ENCODE data around the gene STARD9. TPM values are rescaled to one million over a fixed set of nuclear protein-coding genes. Genes with fewer than 3 reads are reported as not detected.
"Not testable (repeated sequence)": the region's sequence is repeated elsewhere in the genome, so short reads cannot be mapped to it uniquely, and the experiment has no call there.

The STARD9 gene
- total and polyA plus RNA-seq, 2 of the 4 experiments (the other 2 are of a cell fraction): 2.0 to 3.2 TPM

GRCh38 chr15:42595626-42596240 is 20.3 kb downstream of the STARD9 start (continued):
- TF ChIP-seq SMC3 (IDR thresholded peaks at IDR 0.05; ENCODE audit: low read depth, low read length): no peak

- H2BK20ac ChIP-seq (ENCODE audit: low read depth, low read length); H4K8ac ChIP-seq (ENCODE audit: low read depth in 2 of 2, low read length in 2 of 2); ATAC-seq (ENCODE audit: low read depth); H2BK5ac ChIP-seq (ENCODE audit: low read depth, low read length, poor library complexity, severe bottlenecking); H3K14ac ChIP-seq (replicated peaks; ENCODE audit: low read depth, low read length); H3K4me1 ChIP-seq (ENCODE audit: control insufficient read depth, insufficient read depth, low read length); H3K27me3 ChIP-seq (ENCODE audit: control insufficient read depth, insufficient read depth, low read length); H3K36me3 ChIP-seq (ENCODE audit: control insufficient read depth, insufficient read depth, low read length); H3K4me2 ChIP-seq (ENCODE audit: low read depth, low read length); intact Hi-C loops (cut with micrococcal nuclease); H3K23ac ChIP-seq (ENCODE audit: low read depth, low read length); BruUV-seq (replicated peaks); H3K9me1 ChIP-seq (ENCODE audit: insufficient read depth, low read length); H4K91ac ChIP-seq (ENCODE audit: insufficient read depth, low read depth, low read length); H2AK9ac ChIP-seq (replicated peaks; ENCODE audit: low read depth, low read length, poor library complexity); H4K5ac ChIP-seq (ENCODE audit: low read depth, low read length); H4K20me1 ChIP-seq (ENCODE audit: insufficient read depth, low read length); H3K27ac ChIP-seq (ENCODE audit: insufficient read depth, low read length); H2BK15ac ChIP-seq (ENCODE audit: low read depth, low read length); H3K4ac ChIP-seq (ENCODE audit: low read depth, low read length); H3K9ac ChIP-seq (ENCODE audit: low read depth, low read length); H3K18ac ChIP-seq (ENCODE audit: low read depth, low read length); CTCF ChIA-PET; H2BK120ac ChIP-seq (ENCODE audit: low read depth, low read length); H3K4me3 ChIP-seq (ENCODE audit: insufficient read depth, low read depth, low read length); H2AK5ac ChIP-seq (ENCODE audit: low read depth, low read length); in situ Hi-C loops (cut with MboI; ENCODE audit: low sequenced_read_pairs); DNase-seq; H3K56ac ChIP-seq (ENCODE audit: extremely low read depth, insufficient read depth, low read length); H3K9me3 ChIP-seq (ENCODE audit: control insufficient read depth, insufficient read depth, low read length); POLR2A ChIA-PET (ENCODE audit: unreplicated experiment); dilution Hi-C loops (cut with HindIII; ENCODE audit: low sequenced_read_pairs, unreplicated experiment); H2AFZ ChIP-seq (replicated peaks; ENCODE audit: low read length, poor library complexity): not testable (repeated sequence)
- H3K79me1 ChIP-seq (ENCODE audit: low read depth in 1 of 2, low read length in 2 of 2): peaks cover 17 to 20% of the 10 kb centered on the region in 2 experiments; a peak in 3 of 4 replicates
- WGBS, 2 experiments (ENCODE audit: extremely low coverage in 2 of 2, insufficient read length in 1 of 2): no CpG with 5 or more reads among the region's 30 CpGs
Observed at GRCh38 chr15:42601316-42601715, 25.9 kb downstream of the STARD9 start.

Data from IMR-90 (cell line).